ENCODE results near the gene VSIG4. TPM values are rescaled to one million over a fixed set of nuclear protein-coding genes. Genes with fewer than 3 reads are reported as not detected.
A peak's percentile ranks its signal among the peaks of the same experiment; 100 is the strongest.

The VSIG4 gene
- total and polyA plus RNA-seq, 2 donors, result 2.1 to 23.3 TPM

DNA sequence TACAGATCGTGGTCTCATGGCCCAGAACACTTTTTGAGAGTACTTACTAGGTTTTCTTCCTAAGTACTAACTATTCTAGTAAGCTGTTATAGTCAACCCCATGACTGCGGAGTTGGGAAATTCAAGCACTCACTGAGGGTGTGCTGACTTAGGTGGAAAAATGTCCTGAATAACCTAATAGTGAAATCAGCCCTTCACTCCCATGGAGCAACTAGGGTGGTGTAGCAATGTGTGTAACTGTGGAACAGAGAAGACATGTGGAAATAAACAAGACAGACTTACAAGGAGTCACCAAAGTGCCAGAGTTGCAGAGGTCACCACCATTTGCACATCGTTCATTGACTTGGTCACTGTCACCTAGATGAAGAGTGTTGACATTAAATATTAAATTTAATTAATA is 12.1 kb upstream of the VSIG4 start:
- no peaks in the 10 kb centered on the region for H3K4me1 ChIP-seq (ENCODE audit: control insufficient read depth in 2 of 2, insufficient read depth in 2 of 2, low read length in 2 of 2)
- H3K4me3 ChIP-seq (ENCODE audit: low read length in 2 of 2), result no peak overlapping the region
- no peaks in the 10 kb centered on the region for H3K9me3 ChIP-seq (ENCODE audit: control insufficient read depth in 2 of 2, insufficient read depth in 1 of 2, low read length in 1 of 2)
- DNase-seq (ENCODE audit: low read depth in 6 of 9, low spot score in 9 of 9), result no peak
- no peaks in the 10 kb centered on the region for H3K27me3 ChIP-seq (ENCODE audit: control insufficient read depth in 2 of 2, insufficient read depth in 1 of 2, low read length in 1 of 2)
- WGBS, result 95% methylated on average over 3 of the region's 3 CpGs
- H3K27ac ChIP-seq (ENCODE audit: low read depth in 1 of 2, low read length in 1 of 2), result no peak overlapping the region
- H3K36me3 ChIP-seq (ENCODE audit: control insufficient read depth in 2 of 2, insufficient read depth in 2 of 2, low read length in 1 of 2), result no peaks in the 10 kb centered on the region

DNA sequence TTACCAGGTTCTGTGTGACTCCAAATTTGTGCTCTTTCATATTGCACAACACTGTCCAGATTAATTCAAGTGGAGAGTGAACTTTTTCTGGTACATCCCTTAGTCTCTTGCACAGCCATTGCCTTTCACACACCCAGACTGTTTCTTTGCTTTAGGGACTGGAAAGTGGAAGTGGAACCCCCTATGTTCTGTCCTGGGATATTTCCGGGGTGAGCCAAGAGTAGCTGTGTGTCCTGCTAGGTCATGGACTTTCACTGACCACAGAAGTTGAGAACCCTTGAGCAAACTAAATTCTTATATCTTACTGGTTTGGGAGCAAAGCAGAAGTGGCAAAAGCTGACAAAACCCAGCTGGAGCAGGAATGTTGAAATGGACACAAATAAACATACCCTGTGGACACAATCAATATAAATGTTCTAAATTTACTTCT is 10.3 kb upstream of the VSIG4 start:
- no peak for DNase-seq (ENCODE audit: low read depth in 6 of 9, low spot score in 9 of 9)
- Histone ChIP-seq H3K4me3 (ENCODE audit: low read length in 2 of 2) (no peak overlapping the region), H3K9me3 (ENCODE audit: control insufficient read depth in 2 of 2, insufficient read depth in 1 of 2, low read length in 1 of 2) (no peaks in the 10 kb centered on the region), H3K36me3 (ENCODE audit: control insufficient read depth in 2 of 2, insufficient read depth in 2 of 2, low read length in 1 of 2) (no peaks in the 10 kb centered on the region), H3K27me3 (ENCODE audit: control insufficient read depth in 2 of 2, insufficient read depth in 1 of 2, low read length in 1 of 2) (no peaks in the 10 kb centered on the region), H3K27ac (ENCODE audit: low read depth in 1 of 2, low read length in 1 of 2) (no peak overlapping the region), H3K4me1 (ENCODE audit: control insufficient read depth in 2 of 2, insufficient read depth in 2 of 2, low read length in 2 of 2) (peaks cover 0 to 5% of the 10 kb centered on the region in 2 donors)
- 100% methylated on average over 1 of the region's 1 CpG for WGBS

DNA sequence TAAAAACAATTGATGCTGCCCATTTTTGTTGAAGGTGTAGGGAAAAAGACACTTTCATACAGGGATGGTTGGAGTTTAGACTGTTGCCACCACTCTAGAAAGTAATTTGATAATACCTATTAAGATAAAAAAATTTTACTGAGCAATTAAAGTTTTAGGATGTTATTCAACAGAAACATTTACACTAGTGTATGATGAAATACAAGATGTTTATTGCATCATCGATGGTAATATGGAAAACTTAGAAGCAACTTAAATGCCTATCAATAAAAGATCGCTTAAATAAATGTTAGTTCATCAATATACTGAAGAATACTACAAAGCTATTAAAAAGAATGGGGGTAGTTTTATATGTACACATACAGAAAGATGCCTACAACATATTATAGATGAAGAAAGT is 9.2 kb upstream of the VSIG4 start:
- H3K4me1 ChIP-seq (ENCODE audit: control insufficient read depth in 2 of 2, insufficient read depth in 2 of 2, low read length in 2 of 2), result peaks cover 0 to 5% of the 10 kb centered on the region in 2 donors
- WGBS, result 98% methylated on average over 2 of the region's 2 CpGs
- no peaks in the 10 kb centered on the region for H3K27me3 ChIP-seq (ENCODE audit: control insufficient read depth in 2 of 2, insufficient read depth in 1 of 2, low read length in 1 of 2)
- H3K36me3 ChIP-seq (ENCODE audit: control insufficient read depth in 2 of 2, insufficient read depth in 2 of 2, low read length in 1 of 2), result no peaks in the 10 kb centered on the region
- no peak overlapping the region for H3K4me3 ChIP-seq (ENCODE audit: low read length in 2 of 2)
- no peak for DNase-seq (ENCODE audit: low read depth in 6 of 9, low spot score in 9 of 9)
- H3K9me3 ChIP-seq (ENCODE audit: control insufficient read depth in 2 of 2, insufficient read depth in 1 of 2, low read length in 1 of 2), result no peaks in the 10 kb centered on the region
- H3K27ac ChIP-seq (ENCODE audit: low read depth in 1 of 2, low read length in 1 of 2), result no peak overlapping the region

DNA sequence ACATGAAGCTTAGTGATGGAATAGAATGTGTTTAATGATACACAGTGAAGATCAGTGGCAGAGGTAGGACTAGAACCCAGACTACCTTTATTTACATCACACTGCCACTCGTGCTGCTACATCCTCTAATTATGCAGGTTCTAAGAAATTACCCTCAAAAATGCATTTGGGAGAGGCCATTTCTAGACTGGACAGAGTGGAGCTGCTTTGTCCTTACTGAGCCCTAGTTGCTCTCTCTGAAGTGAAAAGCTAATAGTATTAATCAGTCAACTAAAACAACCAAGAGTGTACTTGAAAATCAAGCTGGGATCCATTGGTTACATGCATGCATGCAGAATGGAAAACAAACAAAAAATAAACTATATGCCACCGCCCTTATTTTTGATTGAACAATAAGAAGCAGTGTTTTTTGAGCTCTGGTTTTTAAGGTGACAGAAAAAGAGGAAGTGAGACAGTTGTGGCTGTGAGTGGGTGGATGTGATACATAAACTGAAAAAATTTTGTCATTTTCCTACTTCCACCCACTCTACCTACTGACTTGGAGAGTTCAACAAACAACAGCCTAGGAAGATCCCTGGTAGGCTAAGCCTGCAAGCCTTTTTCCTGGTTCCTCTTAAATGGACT is 6.8 kb upstream of the VSIG4 start:
- Histone ChIP-seq H3K27me3 (ENCODE audit: control insufficient read depth in 2 of 2, insufficient read depth in 1 of 2, low read length in 1 of 2) (no peaks in the 10 kb centered on the region), H3K4me1 (ENCODE audit: control insufficient read depth in 2 of 2, insufficient read depth in 2 of 2, low read length in 2 of 2) (peaks cover 0 to 5% of the 10 kb centered on the region in 2 donors), H3K4me3 (ENCODE audit: low read length in 2 of 2) (no peak overlapping the region), H3K27ac (ENCODE audit: low read depth in 1 of 2, low read length in 1 of 2) (peak overlapping the region; percentile 70 to 85), H3K9me3 (ENCODE audit: control insufficient read depth in 2 of 2, insufficient read depth in 1 of 2, low read length in 1 of 2) (no peaks in the 10 kb centered on the region), H3K36me3 (ENCODE audit: control insufficient read depth in 2 of 2, insufficient read depth in 2 of 2, low read length in 1 of 2) (no peaks in the 10 kb centered on the region)
- 13% methylated on average over 2 of the region's 2 CpGs for WGBS
- DNase-seq (ENCODE audit: low read depth in 6 of 9, low spot score in 9 of 9), result peak in 3 of 9 donors; percentile 17 to 65 (median 26)

DNA sequence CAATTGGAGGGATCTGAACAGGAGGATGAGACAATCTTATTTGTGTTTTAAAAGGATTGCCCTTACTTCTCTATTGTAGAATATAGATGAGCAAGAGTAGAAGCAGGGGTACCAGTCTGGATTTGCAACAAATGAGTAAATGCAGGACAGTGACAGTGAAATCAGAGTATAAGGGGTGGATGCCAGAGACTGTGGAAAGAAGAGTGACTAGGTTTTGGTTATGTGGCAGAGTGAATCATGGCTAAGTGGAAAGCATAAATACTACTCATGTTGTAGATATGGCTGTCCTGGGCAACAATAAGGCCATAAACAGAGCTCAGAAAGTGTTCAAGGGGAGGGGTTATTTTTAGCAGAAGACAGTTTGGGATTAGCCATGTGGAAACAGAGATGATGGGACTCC is 6.0 kb upstream of the VSIG4 start:
- H3K4me1 ChIP-seq (ENCODE audit: control insufficient read depth in 2 of 2, insufficient read depth in 2 of 2, low read length in 2 of 2), result peaks cover 0 to 5% of the 10 kb centered on the region in 2 donors
- no peaks in the 10 kb centered on the region for H3K27me3 ChIP-seq (ENCODE audit: control insufficient read depth in 2 of 2, insufficient read depth in 1 of 2, low read length in 1 of 2)
- H3K27ac ChIP-seq (ENCODE audit: low read depth in 1 of 2, low read length in 1 of 2), result no peak overlapping the region
- H3K9me3 ChIP-seq (ENCODE audit: control insufficient read depth in 2 of 2, insufficient read depth in 1 of 2, low read length in 1 of 2), result no peaks in the 10 kb centered on the region
- H3K4me3 ChIP-seq (ENCODE audit: low read length in 2 of 2), result no peak overlapping the region
- DNase-seq (ENCODE audit: low read depth in 6 of 9, low spot score in 9 of 9), result no peak
- H3K36me3 ChIP-seq (ENCODE audit: control insufficient read depth in 2 of 2, insufficient read depth in 2 of 2, low read length in 1 of 2), result no peaks in the 10 kb centered on the region

DNA sequence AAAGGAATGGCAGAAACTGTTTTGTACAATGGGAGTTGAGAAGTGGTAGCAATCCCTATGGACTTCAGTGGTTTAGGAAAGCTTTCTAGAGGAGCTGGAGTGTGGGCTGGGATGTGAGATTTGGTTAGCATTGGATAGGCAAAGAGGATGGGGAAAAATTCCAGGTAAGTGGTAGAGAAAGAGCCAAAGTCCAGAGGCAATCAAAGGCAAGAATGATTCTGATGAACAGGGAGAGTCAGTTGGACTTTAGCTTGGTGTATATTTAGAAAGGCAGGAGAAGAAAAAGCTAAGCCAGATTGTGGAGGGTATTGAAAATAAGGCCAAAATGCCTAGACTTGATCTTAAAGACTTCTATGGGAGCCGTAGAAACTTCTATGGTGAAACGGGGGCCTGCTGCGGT is 3.7 kb upstream of the VSIG4 start:
- Histone ChIP-seq H3K4me1 (ENCODE audit: control insufficient read depth in 2 of 2, insufficient read depth in 2 of 2, low read length in 2 of 2) (peaks cover 0 to 5% of the 10 kb centered on the region in 2 donors), H3K27ac (ENCODE audit: low read depth in 1 of 2, low read length in 1 of 2) (no peak overlapping the region), H3K36me3 (ENCODE audit: control insufficient read depth in 2 of 2, insufficient read depth in 2 of 2, low read length in 1 of 2) (no peaks in the 10 kb centered on the region), H3K27me3 (ENCODE audit: control insufficient read depth in 2 of 2, insufficient read depth in 1 of 2, low read length in 1 of 2) (no peaks in the 10 kb centered on the region), H3K4me3 (ENCODE audit: low read length in 2 of 2) (no peak overlapping the region), H3K9me3 (ENCODE audit: control insufficient read depth in 2 of 2, insufficient read depth in 1 of 2, low read length in 1 of 2) (no peaks in the 10 kb centered on the region)
- 98% methylated on average over 3 of the region's 3 CpGs for WGBS
- no peak for DNase-seq (ENCODE audit: low read depth in 6 of 9, low spot score in 9 of 9)

DNA sequence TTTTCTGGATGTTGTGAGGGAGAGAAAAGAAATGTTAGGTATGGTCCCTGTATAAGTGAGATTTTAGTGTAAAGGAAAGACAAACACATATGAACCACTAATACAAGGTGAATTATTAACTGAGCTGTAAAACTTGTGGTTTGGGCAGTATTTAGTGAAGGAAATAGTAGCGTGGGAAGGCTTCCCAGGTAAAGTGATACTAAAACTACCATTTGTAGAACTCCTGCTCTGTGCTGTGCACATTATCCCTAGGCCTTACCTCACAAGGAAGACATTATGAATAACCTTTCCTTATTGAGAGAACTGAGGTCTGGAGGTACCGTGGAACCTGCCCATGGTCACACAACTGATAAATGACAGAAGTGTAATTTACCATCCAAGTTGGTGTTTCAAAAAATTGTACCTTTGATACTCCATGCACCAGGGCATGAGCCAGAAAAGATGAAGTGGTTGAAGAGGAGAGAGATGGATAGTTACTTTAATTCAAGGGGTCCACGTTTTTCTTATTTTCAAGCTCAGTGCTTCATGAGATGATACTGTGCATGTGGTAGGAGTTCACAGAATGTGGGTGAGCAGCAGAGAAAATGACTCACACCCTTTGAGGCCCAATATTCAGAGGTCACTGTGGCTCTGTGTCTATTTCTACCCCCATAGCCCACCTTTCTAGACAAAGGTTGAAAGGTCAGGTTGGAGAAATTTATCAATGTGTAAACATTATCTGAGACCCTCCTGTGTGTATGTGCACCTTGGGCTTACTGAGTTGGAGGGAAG is 2.6 kb upstream of the VSIG4 start:
- DNase-seq (ENCODE audit: low read depth in 6 of 9, low spot score in 9 of 9), result no peak
- Histone ChIP-seq H3K27ac (ENCODE audit: low read depth in 1 of 2, low read length in 1 of 2) (no peak overlapping the region), H3K4me3 (ENCODE audit: low read length in 2 of 2) (no peak overlapping the region), H3K36me3 (ENCODE audit: control insufficient read depth in 2 of 2, insufficient read depth in 2 of 2, low read length in 1 of 2) (no peaks in the 10 kb centered on the region), H3K4me1 (ENCODE audit: control insufficient read depth in 2 of 2, insufficient read depth in 2 of 2, low read length in 2 of 2) (peaks cover 0 to 5% of the 10 kb centered on the region in 2 donors), H3K9me3 (ENCODE audit: control insufficient read depth in 2 of 2, insufficient read depth in 1 of 2, low read length in 1 of 2) (no peaks in the 10 kb centered on the region), H3K27me3 (ENCODE audit: control insufficient read depth in 2 of 2, insufficient read depth in 1 of 2, low read length in 1 of 2) (no peaks in the 10 kb centered on the region)
- 94% methylated on average over 3 of the region's 3 CpGs for WGBS

DNA sequence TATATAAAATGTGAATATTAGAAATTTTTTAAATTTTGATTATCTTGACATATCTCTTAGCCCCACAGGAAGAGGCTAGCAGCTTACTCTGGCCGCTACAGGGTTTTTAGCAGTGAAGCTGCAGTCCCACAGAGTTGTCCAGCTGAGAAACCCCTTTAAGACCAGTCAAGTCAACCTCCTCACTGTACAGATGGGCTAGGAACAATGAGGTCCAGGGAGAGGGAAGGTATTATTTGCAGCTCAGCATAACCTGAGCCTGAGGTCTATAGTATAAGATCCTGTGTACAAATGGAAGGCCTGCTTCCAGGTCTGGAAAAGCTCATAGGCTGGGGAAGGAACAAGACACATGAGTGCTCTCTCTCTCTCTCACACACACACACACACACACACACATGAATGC is 1.8 kb downstream of the VSIG4 start:
- Histone ChIP-seq H3K4me3 (ENCODE audit: low read length in 2 of 2) (no peak overlapping the region), H3K9me3 (ENCODE audit: control insufficient read depth in 2 of 2, insufficient read depth in 1 of 2, low read length in 1 of 2) (no peaks in the 10 kb centered on the region), H3K27ac (ENCODE audit: low read depth in 1 of 2, low read length in 1 of 2) (no peak overlapping the region), H3K4me1 (ENCODE audit: control insufficient read depth in 2 of 2, insufficient read depth in 2 of 2, low read length in 2 of 2) (no peaks in the 10 kb centered on the region), H3K27me3 (ENCODE audit: control insufficient read depth in 2 of 2, insufficient read depth in 1 of 2, low read length in 1 of 2) (no peaks in the 10 kb centered on the region), H3K36me3 (ENCODE audit: control insufficient read depth in 2 of 2, insufficient read depth in 2 of 2, low read length in 1 of 2) (no peaks in the 10 kb centered on the region)
- no peak for DNase-seq (ENCODE audit: low read depth in 6 of 9, low spot score in 9 of 9)
- 100% methylated on average over 1 of the region's 1 CpG for WGBS

DNA sequence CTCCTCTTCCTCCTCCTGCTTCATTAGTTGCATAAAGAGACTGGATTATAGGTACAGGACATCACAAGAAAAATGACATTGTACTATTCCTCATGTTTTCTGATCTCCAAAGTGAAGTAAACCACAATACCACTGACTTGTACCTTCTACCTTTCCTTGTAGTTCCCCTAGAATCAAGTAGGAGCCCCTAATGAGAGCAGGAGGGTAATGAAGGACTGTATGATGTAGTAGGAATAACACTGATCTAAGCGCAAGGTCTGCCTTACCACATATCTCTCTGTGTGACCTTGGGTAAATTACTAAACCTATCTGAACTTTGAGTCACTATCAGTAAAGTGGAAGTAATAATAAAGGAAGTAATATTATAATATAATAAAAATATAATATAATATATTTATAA is 3.6 kb downstream of the VSIG4 start:
- Histone ChIP-seq H3K27ac (ENCODE audit: low read depth in 1 of 2, low read length in 1 of 2) (no peak overlapping the region), H3K4me3 (ENCODE audit: low read length in 2 of 2) (no peak overlapping the region), H3K9me3 (ENCODE audit: control insufficient read depth in 2 of 2, insufficient read depth in 1 of 2, low read length in 1 of 2) (no peaks in the 10 kb centered on the region), H3K36me3 (ENCODE audit: control insufficient read depth in 2 of 2, insufficient read depth in 2 of 2, low read length in 1 of 2) (no peaks in the 10 kb centered on the region), H3K27me3 (ENCODE audit: control insufficient read depth in 2 of 2, insufficient read depth in 1 of 2, low read length in 1 of 2) (no peaks in the 10 kb centered on the region), H3K4me1 (ENCODE audit: control insufficient read depth in 2 of 2, insufficient read depth in 2 of 2, low read length in 2 of 2) (no peaks in the 10 kb centered on the region)
- DNase-seq (ENCODE audit: low read depth in 6 of 9, low spot score in 9 of 9), result no peak
- 98% methylated on average over 1 of the region's 1 CpG for WGBS

Data from thymus (tissue), 11 donors.